NT2/D1 (cell line): Measurements from ENCODE around the gene DLG2.

Source experiments
- YY1 ChIP-seq: IDR thresholded peaks from 2 replicates; pipeline ENCODE4 v1.6.1; 2011; ENCODE audit not compliant: insufficient read length, insufficient read depth
- ZNF274 ChIP-seq: IDR thresholded peaks from 2 replicates; pipeline ENCODE4 v1.6.1; 2011; ENCODE audit warnings: mild to moderate bottlenecking, low read depth, low read length

DNA sequence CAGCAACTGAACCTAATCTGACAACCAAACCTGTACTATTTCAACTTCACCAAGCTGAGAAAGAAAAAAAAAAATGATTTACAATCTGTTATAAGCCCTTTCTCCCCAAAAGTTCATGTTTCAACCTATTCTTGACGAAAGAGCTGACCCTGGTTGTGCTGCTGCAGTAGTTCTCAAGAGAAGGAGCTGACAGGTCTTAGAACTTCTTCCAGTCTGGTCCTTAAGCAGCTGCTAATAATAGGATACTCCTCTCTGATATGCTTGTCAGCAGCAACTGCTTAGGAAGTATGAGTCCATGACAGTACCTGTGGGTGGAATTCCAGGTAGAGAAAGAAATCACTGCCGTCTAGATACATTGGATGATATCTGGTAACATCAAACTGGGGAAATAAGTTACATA lies 1605.9 kb downstream of the DLG2 start:
- TF ChIP-seq ZNF274 (no peak), YY1 (no peak)
